GM21360 (cell line): ENCODE data around the gene CTCF.
"Not testable (repeated sequence)": the region's sequence is repeated elsewhere in the genome, so short reads cannot be mapped to it uniquely, and the experiment has no call there.

ENCODE experiments used
- ATAC-seq: cut with Tn5 transposase; IDR thresholded peaks from one replicate; pipeline ENCODE4 v1.9.1; 2021; ENCODE audit warnings: mild to moderate bottlenecking, moderate library complexity; ENCODE audit not compliant: unreplicated experiment

Gene CTCF

GRCh38 chr16:67562526-67562917 is at the start of gene CTCF:
Gene CTCF (plus strand): TSS chr16:67562526. CDS start chr16:67610833, 48,307 bp downstream.
- ATAC-seq = peak; percentile 47

GRCh38 chr16:67513892-67514291 is 48.4 kb upstream of the CTCF start:
- ATAC-seq = not testable (repeated sequence)

DNA sequence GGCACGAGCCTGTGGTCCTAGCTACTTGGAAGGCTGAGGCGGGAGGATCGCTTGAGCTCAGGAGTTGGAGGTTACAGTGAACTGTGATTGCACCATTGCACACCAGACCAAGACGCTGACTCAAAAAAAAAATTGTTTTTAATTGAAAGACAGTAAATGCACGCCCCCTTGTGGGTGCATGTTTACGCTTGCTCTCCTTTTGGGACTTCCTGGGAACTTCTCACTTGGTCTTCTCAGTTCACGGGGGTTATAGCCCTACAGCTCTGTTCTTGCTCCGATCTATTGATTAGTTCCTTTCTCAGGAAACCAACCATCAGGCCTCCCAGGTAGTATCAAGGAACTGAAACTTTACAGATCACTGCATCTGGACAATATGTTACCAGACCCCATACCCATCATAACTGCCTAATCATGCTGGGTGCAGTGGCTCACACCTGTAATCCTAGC is 47.9 kb upstream of the CTCF start:
- ATAC-seq = no peak

- ATAC-seq = no peak
These were observed 45.8 kb upstream of the CTCF start for GRCh38 chr16:67516296-67517154.

DNA sequence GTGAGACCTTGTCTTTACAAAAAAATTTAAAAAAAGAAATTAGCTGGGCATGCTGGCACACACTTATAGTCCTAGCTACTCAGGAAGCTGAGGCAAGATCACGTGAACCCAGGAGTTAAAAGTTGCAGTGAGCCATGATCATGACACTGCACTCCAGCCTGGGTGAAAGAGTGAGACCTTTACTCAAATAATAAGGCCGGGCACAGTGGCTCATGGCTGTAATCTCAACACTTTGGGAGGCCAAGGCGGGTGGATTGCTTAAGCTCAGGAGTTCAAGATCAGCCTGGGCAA is 45.2 kb upstream of the CTCF start:
- no peak for ATAC-seq

- ATAC-seq = peak; percentile 39
These were observed 44.5 kb upstream of the CTCF start for GRCh38 chr16:67517661-67518423.

- no peak for ATAC-seq
These were observed 43.6 kb upstream of the CTCF start for GRCh38 chr16:67518676-67519075.

DNA sequence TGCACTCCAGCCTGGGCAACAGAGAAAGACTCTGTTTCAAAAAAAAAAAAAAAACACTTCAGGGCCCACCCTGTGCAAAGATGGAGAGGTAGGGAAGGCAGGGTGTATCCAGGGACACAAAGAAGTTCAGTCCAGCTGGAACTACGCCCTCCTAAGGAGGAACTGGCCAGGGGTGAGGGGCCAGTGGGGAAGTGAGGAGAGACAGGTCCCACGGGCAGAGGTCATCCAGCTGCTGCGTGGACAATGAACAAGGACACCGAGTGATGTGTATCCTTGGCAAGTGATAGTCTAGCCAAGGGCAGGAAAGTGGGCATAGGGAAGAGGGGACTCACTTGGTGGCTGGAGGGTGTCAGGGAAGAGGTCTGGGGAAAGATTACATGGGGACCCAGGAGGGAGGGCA is 43.1 kb upstream of the CTCF start:
- ATAC-seq = no peak

- ATAC-seq = peak; percentile 65
These were observed 41.1 kb upstream of the CTCF start for GRCh38 chr16:67521095-67521804.

GRCh38 chr16:67525176-67525860 is 37.0 kb upstream of the CTCF start:
- no peak for ATAC-seq

DNA sequence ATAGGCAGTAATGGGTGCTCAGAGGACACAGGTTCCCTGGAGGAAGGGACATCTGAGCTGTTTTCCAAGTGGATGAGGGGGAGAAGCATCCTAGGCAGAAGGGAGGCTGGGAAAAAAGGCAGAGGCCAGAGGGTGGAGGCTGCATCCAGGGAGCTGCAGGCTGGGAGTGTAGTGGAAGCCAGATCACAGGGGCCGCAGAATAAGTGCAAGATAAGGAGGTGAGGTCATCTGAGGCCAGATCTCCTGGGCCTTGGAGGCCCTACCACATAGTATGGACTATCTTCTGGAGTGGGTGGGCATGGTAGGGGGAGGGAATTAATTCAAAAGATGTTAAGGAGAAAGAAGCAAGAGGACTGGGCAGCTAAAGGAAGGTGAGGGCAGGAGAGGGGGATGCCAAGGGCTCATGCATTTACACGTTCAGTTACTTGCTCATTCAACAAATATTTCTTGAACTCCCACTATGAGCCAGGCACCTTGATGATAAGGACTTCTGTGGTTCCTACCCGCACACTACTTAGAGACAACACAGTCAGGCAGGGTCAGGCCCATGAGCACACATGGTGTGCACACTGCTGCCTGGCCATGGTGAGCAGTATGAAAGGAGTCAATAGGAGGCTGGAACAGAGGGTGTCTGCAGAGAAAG is 36.1 kb upstream of the CTCF start:
- ATAC-seq = no peak

DNA sequence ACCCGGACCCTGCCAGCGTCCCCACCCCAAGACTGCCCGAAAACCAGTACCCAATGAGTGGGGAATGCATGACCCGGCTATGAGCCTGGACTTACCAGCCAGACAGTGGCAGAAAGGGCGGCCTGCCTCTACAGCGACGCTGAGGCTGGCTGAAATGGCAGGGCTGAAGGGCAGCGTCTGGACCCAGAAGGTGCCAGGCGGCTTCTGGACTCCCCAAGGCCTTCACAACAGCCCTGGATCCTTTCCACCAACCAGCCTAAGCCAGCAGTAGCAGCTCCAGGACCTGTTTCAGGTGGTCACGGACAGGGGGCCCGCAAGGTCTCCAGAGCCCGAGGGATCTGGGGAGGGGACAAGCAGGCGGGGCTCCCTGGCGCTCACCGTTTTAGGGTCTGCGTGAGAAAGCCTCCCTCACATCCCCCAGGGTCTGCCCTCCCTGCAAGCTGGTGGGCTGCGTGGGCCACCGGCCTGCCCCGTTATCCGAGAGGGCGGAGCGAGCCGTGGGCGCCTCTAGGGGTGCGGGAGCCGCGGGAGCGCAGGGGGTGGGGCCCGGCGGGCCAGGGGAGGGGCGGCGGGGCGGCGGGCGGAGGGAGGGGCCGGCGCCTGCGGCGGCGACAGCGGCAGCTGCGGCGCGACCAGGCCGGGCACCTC is 34.0 kb upstream of the CTCF start, which contains the start of gene RIPOR1:
Gene RIPOR1, plus strand, starts transcription at position 608 of the 648 bp plus-strand sequence. CDS start 9,618 bp downstream, outside the sequence.
- no peak for ATAC-seq

- ATAC-seq = no peak
These were observed 33.3 kb upstream of the CTCF start for GRCh38 chr16:67528870-67529581.

GRCh38 chr16:67529582-67530012 is 32.7 kb upstream of the CTCF start:
- ATAC-seq = no peak

- ATAC-seq = no peak
These were observed 32.0 kb upstream of the CTCF start for GRCh38 chr16:67530013-67530939.

DNA sequence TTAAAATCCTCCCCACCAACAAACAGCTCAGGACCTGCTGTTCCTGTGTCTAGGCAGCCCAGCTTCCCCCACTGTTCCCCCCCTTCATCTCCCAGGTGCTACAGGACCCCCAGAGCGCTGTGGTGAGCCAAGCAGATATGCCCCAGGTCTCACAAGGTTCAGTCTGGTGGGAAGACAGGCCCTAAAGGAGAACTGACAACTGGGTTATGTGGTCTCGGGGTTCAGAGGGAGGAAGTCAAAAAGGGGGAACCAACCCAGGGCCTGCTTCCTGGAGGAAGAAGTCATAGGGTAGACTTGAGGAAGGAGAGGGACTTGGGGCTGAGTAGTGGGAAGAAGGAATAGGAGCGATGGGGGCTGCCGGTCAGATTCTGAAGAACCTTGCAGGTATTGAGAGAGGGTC is 31.1 kb upstream of the CTCF start:
- no peak for ATAC-seq

GRCh38 chr16:67533024-67533560 is 29.2 kb upstream of the CTCF start:
- ATAC-seq = no peak

DNA sequence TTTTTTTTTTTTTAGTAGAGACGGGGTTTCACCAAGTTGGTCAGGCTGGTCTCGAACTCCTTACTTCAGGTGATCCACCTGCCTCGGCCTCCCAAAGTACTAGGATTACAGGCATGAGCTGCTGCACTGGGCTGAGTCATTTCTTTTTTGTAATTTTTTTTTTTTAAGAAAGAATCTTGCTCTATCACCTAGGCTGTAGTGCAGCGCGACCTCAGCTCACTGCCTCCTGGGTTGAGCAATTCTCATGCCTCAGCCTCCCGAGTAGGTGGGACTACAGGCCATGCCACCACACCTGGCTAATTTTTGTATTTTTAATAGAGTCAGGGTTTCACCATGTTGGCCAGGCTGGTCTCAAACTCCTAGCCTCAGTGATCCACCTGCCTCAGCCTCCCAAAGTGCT is 28.3 kb upstream of the CTCF start:
- not testable (repeated sequence) for ATAC-seq
